ENCODE measurements around the gene SLC24A4. TPM values are rescaled to one million over a fixed set of nuclear protein-coding genes. Genes with fewer than 3 reads are reported as not detected.

SLC24A4 gene
- total and polyA plus RNA-seq, 2 of the 4 experiments (the other 2 are of a cell fraction), result not detected

DNA sequence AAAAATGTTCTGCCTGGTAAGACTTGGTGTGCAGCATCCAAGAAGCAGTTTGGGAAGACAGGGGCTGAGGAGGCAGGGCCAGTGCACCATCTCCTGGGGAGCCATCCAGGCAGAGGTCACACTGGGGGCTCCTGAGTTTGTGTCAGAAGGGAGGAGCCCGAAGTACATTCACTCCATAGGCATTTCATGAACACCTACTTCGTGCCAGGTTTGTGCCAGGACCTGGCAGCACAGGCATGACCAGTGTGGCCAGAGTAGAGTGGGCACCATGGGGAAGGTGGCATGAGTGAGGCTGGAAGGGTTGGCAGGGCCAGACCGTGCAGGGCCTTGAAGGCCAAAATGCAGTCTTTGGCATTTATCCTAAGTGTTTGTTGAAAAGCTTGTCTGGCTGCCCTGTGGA is 104.1 kb downstream of the SLC24A4 start:
- H2BK20ac ChIP-seq (ENCODE audit: low read depth, low read length), result no peak overlapping the region
- no peak overlapping the region for H3K14ac ChIP-seq (replicated peaks; ENCODE audit: low read depth, low read length)
- no peak overlapping the region for H3K56ac ChIP-seq (ENCODE audit: extremely low read depth, insufficient read depth, low read length)
- H3K36me3 ChIP-seq (ENCODE audit: control insufficient read depth, insufficient read depth, low read length), result no peaks in the 10 kb centered on the region
- no peak for ATAC-seq (ENCODE audit: low read depth)
- H3K4me3 ChIP-seq (ENCODE audit: insufficient read depth, low read depth, low read length), result no peak overlapping the region
- no peak overlapping the region for H2BK5ac ChIP-seq (ENCODE audit: low read depth, low read length, poor library complexity, severe bottlenecking)
- H4K20me1 ChIP-seq (ENCODE audit: insufficient read depth, low read length), result no peaks in the 10 kb centered on the region
- no peak overlapping the region for H3K23ac ChIP-seq (ENCODE audit: low read depth, low read length)
- H3K9me1 ChIP-seq (ENCODE audit: insufficient read depth, low read length), result peaks cover 14% of the 10 kb centered on the region
- no peak overlapping the region for H2AFZ ChIP-seq (replicated peaks; ENCODE audit: low read length, poor library complexity)
- no peak overlapping the region for H3K27ac ChIP-seq (ENCODE audit: insufficient read depth, low read length)
- no peak overlapping the region for H2BK15ac ChIP-seq (ENCODE audit: low read depth, low read length)
- no TSS peak for BruUV-seq (replicated peaks)
- peak overlapping the region; percentile 45; the same call in 1 of the 2 replicates for H3K18ac ChIP-seq (ENCODE audit: low read depth, low read length)
- H3K79me1 ChIP-seq (ENCODE audit: low read depth in 1 of 2, low read length in 2 of 2), result no peaks in the 10 kb centered on the region
- 0 out of 4 replicates have a peak overlapping the region, but pooled peaks of 1 of the 2 experiments have one; percentile 25 for H4K8ac ChIP-seq (ENCODE audit: low read depth in 2 of 2, low read length in 2 of 2)
- ChIA-PET CTCF (no interaction called here), POLR2A (ENCODE audit: unreplicated experiment) (no interaction called here)
- peaks cover 13% of the 10 kb centered on the region for H3K9me3 ChIP-seq (ENCODE audit: control insufficient read depth, insufficient read depth, low read length)
- H3K9ac ChIP-seq (ENCODE audit: low read depth, low read length), result no peak overlapping the region
- no peak overlapping the region for H2AK9ac ChIP-seq (replicated peaks; ENCODE audit: low read depth, low read length, poor library complexity)
- dilution Hi-C loops (cut with HindIII; ENCODE audit: low sequenced_read_pairs, unreplicated experiment) (no loop called here), in situ Hi-C loops (cut with MboI; ENCODE audit: low sequenced_read_pairs) (no loop called here), intact Hi-C loops (cut with micrococcal nuclease) (no loop called here)
- WGBS, 2 experiments (ENCODE audit: extremely low coverage in 2 of 2, insufficient read length in 1 of 2), result no CpG with 5 or more reads among the region's 3 CpGs
- DNase-seq, result no peak
- peaks cover 15% of the 10 kb centered on the region for H3K27me3 ChIP-seq (ENCODE audit: control insufficient read depth, insufficient read depth, low read length)
- no peak overlapping the region for H4K91ac ChIP-seq (ENCODE audit: insufficient read depth, low read depth, low read length)
- H3K4ac ChIP-seq (ENCODE audit: low read depth, low read length), result no peak overlapping the region; the same call in 1 of the 2 replicates
- H2BK120ac ChIP-seq (ENCODE audit: low read depth, low read length), result no peak overlapping the region
- peaks cover 6% of the 10 kb centered on the region for H3K4me1 ChIP-seq (ENCODE audit: control insufficient read depth, insufficient read depth, low read length)
- no peak overlapping the region for H3K4me2 ChIP-seq (ENCODE audit: low read depth, low read length)
- no peak for TF ChIP-seq FOS (IDR thresholded peaks at IDR 0.05; ENCODE audit: low read depth, low read length)
- no peak for TF ChIP-seq RFX5 (IDR thresholded peaks at IDR 0.05; ENCODE audit: low read depth, low read length)
- no peak for TF ChIP-seq SMC3 (IDR thresholded peaks at IDR 0.05; ENCODE audit: low read depth, low read length)
- TF ChIP-seq CHD1 (IDR thresholded peaks at IDR 0.05; ENCODE audit: low read depth, low read length), result no peak
- no peak for TF ChIP-seq CEBPB (IDR thresholded peaks at IDR 0.05; ENCODE audit: low read depth, low read length)
- no peak for TF ChIP-seq MAZ (IDR thresholded peaks at IDR 0.05; ENCODE audit: borderline replicate concordance, low read depth, low read length)
- no peak for TF ChIP-seq BHLHE40 (IDR thresholded peaks at IDR 0.05; ENCODE audit: low read depth, low read length)
- no peak for TF ChIP-seq NFE2L2 (IDR thresholded peaks at IDR 0.05; ENCODE audit: low read depth, low read length)
- no peak for TF ChIP-seq USF2 (IDR thresholded peaks at IDR 0.05; ENCODE audit: low read depth, low read length)
- no peak for TF ChIP-seq CTCF (conservative IDR thresholded peaks at IDR 0.05; ENCODE audit: low read depth, low read length)
- no peak for TF ChIP-seq MXI1 (IDR thresholded peaks at IDR 0.05; ENCODE audit: borderline replicate concordance, low read depth, low read length)
- TF ChIP-seq RAD21 (IDR thresholded peaks at IDR 0.05; ENCODE audit: low read length), result no peak
- TF ChIP-seq, protein P1, sequence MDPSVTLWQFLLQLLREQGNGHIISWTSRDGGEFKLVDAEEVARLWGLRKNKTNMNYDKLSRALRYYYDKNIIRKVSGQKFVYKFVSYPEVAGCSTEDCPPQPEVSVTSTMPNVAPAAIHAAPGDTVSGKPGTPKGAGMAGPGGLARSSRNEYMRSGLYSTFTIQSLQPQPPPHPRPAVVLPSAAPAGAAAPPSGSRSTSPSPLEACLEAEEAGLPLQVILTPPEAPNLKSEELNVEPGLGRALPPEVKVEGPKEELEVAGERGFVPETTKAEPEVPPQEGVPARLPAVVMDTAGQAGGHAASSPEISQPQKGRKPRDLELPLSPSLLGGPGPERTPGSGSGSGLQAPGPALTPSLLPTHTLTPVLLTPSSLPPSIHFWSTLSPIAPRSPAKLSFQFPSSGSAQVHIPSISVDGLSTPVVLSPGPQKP (IDR thresholded peaks at IDR 0.05; ENCODE audit: borderline replicate concordance, low read depth, low read length), result no peak
- TF ChIP-seq POLR2A (IDR thresholded peaks at IDR 0.05; ENCODE audit: low read depth, low read length), result no peak
- no peak for TF ChIP-seq RCOR1 (IDR thresholded peaks at IDR 0.05; ENCODE audit: insufficient replicate concordance, low read length)
- no peak for TF ChIP-seq MAFK (IDR thresholded peaks at IDR 0.05; ENCODE audit: low read depth, low read length)
- no peak overlapping the region for H4K5ac ChIP-seq (ENCODE audit: low read depth, low read length)
- H2AK5ac ChIP-seq (ENCODE audit: low read depth, low read length), result peak overlapping the region; percentile 61; the same call in 1 of the 2 replicates

Data from IMR-90 (cell line).